ENCODE data around the gene PLK3. TPM values are rescaled to one million over a fixed set of nuclear protein-coding genes. Genes with fewer than 3 reads are reported as not detected.

Gene PLK3
- total RNA-seq, 1 donor from 2014 or later = 38.8 TPM

- H3K36me3 ChIP-seq = peaks cover 17% of the 10 kb centered on the region
- DNase-seq (no peak), ATAC-seq (peak; percentile 28)
- H3K4me3 ChIP-seq = no peak overlapping the region
- TF ChIP-seq, protein P1, sequence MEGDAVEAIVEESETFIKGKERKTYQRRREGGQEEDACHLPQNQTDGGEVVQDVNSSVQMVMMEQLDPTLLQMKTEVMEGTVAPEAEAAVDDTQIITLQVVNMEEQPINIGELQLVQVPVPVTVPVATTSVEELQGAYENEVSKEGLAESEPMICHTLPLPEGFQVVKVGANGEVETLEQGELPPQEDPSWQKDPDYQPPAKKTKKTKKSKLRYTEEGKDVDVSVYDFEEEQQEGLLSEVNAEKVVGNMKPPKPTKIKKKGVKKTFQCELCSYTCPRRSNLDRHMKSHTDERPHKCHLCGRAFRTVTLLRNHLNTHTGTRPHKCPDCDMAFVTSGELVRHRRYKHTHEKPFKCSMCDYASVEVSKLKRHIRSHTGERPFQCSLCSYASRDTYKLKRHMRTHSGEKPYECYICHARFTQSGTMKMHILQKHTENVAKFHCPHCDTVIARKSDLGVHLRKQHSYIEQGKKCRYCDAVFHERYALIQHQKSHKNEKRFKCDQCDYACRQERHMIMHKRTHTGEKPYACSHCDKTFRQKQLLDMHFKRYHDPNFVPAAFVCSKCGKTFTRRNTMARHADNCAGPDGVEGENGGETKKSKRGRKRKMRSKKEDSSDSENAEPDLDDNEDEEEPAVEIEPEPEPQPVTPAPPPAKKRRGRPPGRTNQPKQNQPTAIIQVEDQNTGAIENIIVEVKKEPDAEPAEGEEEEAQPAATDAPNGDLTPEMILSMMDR (IDR thresholded peaks at IDR 0.05) = no peak
- no peak overlapping the region for H3K27ac ChIP-seq
- no peaks in the 10 kb centered on the region for H3K9me3 ChIP-seq
- intact Hi-C loops (cut with DNase I) = no loop called here
- H3K4me1 ChIP-seq = no peaks in the 10 kb centered on the region
- H3K27me3 ChIP-seq = no peaks in the 10 kb centered on the region
Measured at GRCh38 chr1:44854970-44855369, 54.8 kb downstream of the PLK3 start.

Other genes with a start within 250 kb of the PLK3 start
- gene TMEM53, start 125.9 kb upstream of the PLK3 start, total RNA-seq = 13.9 TPM
- gene ARMH1, start 125.7 kb upstream of the PLK3 start, total RNA-seq = 5.9 TPM
- not detected for gene RNU5D-1, start 69.2 kb upstream of the PLK3 start, total RNA-seq
- 0.93 TPM for gene KIF2C, start 60.5 kb upstream of the PLK3 start, total RNA-seq
- 1,338 TPM for gene RPS8, start 24.8 kb upstream of the PLK3 start, total RNA-seq
- gene BEST4, start 12.2 kb upstream of the PLK3 start, total RNA-seq = not detected
- gene DYNLT4, start 7.0 kb downstream of the PLK3 start, total RNA-seq = not detected
- gene BTBD19, start 8.1 kb downstream of the PLK3 start, total RNA-seq = 9.2 TPM
- 0.64 TPM for gene PTCH2, start 42.9 kb downstream of the PLK3 start, total RNA-seq
- 22.6 TPM for gene EIF2B3, start 186.2 kb downstream of the PLK3 start, total RNA-seq
- 43.6 TPM for gene HECTD3, start 210.9 kb downstream of the PLK3 start, total RNA-seq
- gene UROD, start 211.9 kb downstream of the PLK3 start, total RNA-seq = 51.4 TPM

Data from upper lobe of right lung (tissue), 1 donor.